Measurements from ENCODE around the gene MED12. TPM values are rescaled to one million over a fixed set of nuclear protein-coding genes. Genes with fewer than 3 reads are reported as not detected.
A peak's percentile ranks its signal among the peaks of the same experiment; 100 is the strongest.
"Not testable (repeated sequence)": the region's sequence is repeated elsewhere in the genome, so short reads cannot be mapped to it uniquely, and the experiment has no call there.

The MED12 gene
- total RNA-seq, 1 donor: 31.5 TPM

GRCh38 chrX:71174795-71175194 lies 56.4 kb downstream of the MED12 start:
- no peak overlapping the region for H3K4me3 ChIP-seq (ENCODE audit: low read depth, low read length)
- no peak for DNase-seq (ENCODE audit: low read depth)
- no peak for TF ChIP-seq CTCF (IDR thresholded peaks at IDR 0.05; ENCODE audit: insufficient read depth, low read depth, low read length)

- no peak overlapping the region for H3K4me3 ChIP-seq (ENCODE audit: low read depth, low read length)
- DNase-seq (ENCODE audit: low read depth): no peak
- TF ChIP-seq CTCF (IDR thresholded peaks at IDR 0.05; ENCODE audit: insufficient read depth, low read depth, low read length): no peak
Measured at GRCh38 chrX:71175531-71175930, 57.1 kb downstream of the MED12 start.

- no peak for TF ChIP-seq CTCF (IDR thresholded peaks at IDR 0.05; ENCODE audit: insufficient read depth, low read depth, low read length)
- DNase-seq (ENCODE audit: low read depth): peak; percentile 44
- no peak overlapping the region for H3K4me3 ChIP-seq (ENCODE audit: low read depth, low read length)
Measured at GRCh38 chrX:71177327-71177726, 58.9 kb downstream of the MED12 start.

GRCh38 chrX:71178908-71179307 lies 60.5 kb downstream of the MED12 start:
- TF ChIP-seq CTCF (IDR thresholded peaks at IDR 0.05; ENCODE audit: insufficient read depth, low read depth, low read length): peak; percentile 64
- no peak overlapping the region for H3K4me3 ChIP-seq (ENCODE audit: low read depth, low read length)
- DNase-seq (ENCODE audit: low read depth): peak; percentile 74

- not testable (repeated sequence) for DNase-seq (ENCODE audit: low read depth); H3K4me3 ChIP-seq (ENCODE audit: low read depth, low read length)
Measured at GRCh38 chrX:71180579-71181265, 62.3 kb downstream of the MED12 start.

GRCh38 chrX:71181558-71181909 lies 63.1 kb downstream of the MED12 start:
- peak overlapping the region; percentile 56 for H3K4me3 ChIP-seq (ENCODE audit: low read depth, low read length)
- no peak for DNase-seq (ENCODE audit: low read depth)
- TF ChIP-seq CTCF (IDR thresholded peaks at IDR 0.05; ENCODE audit: insufficient read depth, low read depth, low read length): no peak

- TF ChIP-seq CTCF (IDR thresholded peaks at IDR 0.05; ENCODE audit: insufficient read depth, low read depth, low read length): no peak
- peak overlapping the region; percentile 56 for H3K4me3 ChIP-seq (ENCODE audit: low read depth, low read length)
- peak; percentile 96 for DNase-seq (ENCODE audit: low read depth)
Measured at GRCh38 chrX:71181910-71182799, 63.8 kb downstream of the MED12 start.

All from fibroblast of villous mesenchyme (primary cell).